HG02981 (cell line): ENCODE data around the gene MORN2.
"Not testable (repeated sequence)": the region's sequence is repeated elsewhere in the genome, so short reads cannot be mapped to it uniquely, and the experiment has no call there.

Source experiments
- ATAC-seq: cut with Tn5 transposase; IDR thresholded peaks from one replicate; pipeline ENCODE4 v1.9.1; 2021; ENCODE audit warnings: mild to moderate bottlenecking, moderate library complexity; ENCODE audit not compliant: unreplicated experiment

The MORN2 gene

DNA sequence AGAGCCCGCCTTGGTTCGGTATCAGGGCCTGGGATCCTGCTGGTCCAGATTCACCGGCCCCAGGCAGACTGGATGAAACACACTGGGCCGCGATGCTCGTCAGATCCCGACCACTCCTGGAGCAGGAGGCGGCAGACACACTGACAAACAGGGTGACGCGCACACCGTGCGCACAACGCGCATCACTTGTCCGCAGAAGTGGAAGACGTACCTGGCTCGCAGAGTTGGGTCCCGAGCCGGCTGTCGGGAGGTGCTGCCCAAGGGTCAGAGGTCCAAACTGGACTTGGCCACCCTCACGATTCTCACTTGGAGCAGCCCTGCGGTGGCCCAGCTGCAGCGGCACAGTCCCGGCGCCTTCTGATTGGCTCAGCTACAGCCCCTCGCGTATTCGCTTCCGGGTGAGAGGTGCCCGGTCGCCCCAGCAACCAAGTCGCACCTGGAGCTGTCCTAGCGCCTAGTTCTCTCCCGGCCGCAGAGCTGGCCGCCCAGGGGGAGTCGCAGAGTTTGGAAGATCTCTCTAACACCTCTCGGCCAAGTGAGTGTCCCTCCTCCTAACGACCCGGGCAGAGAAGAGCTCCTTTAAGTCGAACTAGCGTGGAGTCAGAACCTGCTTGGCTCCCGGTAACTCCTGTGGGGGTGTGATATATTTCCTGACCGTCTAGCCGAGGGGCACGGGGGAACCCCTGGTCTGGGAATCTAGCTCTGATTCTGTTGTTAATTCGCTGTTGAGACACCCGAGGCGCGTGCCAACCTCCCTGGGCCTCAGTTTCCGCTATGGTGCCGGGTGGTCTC lies at the start of gene MORN2, which contains the start of gene DHX57:
TSS of gene MORN2 (plus strand) at position 401 of the 792 bp plus-strand sequence.
TSS of gene DHX57 (minus strand) at position 359 of the 792 bp plus-strand sequence. CDS start 7,529 bp downstream, outside the sequence.
- ATAC-seq: peak; percentile 100

DNA sequence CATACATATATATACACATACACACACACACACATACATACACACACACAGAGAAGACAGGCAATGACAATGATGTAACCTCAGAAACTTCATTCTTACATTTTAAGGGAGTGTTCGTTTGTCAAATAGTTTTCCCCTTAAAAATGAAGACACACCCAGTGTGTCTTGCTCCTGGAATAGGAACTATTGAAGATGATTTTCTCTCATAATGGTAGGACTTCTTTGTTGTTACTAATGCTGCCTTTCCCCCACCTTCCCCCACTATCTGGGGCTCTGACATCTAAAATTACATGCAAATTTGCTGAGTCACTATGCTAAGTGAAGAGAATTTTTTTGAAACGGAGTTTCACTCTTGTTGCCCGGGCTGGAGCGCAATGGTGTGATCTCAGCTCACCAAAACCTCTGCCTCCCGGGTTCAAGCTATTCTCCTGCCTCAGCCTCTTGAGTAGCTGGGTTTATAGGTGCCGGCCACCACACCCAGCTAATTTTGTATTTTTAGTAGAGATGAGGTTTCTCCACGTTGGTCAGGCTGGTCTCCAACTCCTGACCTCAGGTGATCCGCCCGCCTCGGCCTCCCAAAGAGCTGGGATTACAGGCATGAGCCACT lies 48.1 kb upstream of the MORN2 start:
- ATAC-seq: not testable (repeated sequence)

DNA sequence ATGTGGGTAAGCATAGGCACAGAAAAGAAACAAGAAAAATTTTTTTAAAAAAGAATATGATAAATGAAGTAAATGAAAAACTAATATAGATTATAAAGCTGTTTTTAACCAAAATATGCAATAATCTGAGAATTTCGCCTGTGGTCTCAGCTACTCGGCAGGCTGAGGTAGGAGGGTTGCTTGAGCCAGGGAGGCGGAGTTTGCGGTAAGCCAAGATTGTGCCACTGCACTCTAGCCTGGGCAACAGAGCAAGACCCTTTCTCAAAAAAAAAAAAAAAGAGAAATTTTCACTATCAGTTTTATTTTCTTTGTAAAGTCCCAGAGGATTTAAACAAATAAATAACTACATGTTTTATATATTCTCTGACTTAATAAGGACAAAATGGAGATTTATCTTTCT lies 47.3 kb upstream of the MORN2 start:
- no peak for ATAC-seq

DNA sequence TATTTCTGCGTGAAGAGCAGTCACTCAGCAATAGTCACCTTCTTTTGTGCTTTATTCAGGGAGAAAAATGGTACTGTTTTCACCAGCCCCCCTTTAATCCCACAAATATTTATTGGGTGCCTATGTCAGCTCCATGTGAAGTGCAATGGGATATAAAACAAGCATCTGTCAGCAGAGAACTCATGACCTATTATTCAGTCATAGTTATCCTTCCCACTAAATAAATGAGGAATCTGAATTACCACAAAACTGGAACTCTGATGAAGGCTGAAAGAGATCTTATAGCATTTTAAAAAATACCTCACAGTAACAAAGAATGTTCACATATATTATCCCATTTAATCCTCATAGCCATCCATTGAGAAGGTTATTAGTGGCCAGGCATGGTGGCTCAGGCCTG lies 45.8 kb upstream of the MORN2 start:
- ATAC-seq: no peak

DNA sequence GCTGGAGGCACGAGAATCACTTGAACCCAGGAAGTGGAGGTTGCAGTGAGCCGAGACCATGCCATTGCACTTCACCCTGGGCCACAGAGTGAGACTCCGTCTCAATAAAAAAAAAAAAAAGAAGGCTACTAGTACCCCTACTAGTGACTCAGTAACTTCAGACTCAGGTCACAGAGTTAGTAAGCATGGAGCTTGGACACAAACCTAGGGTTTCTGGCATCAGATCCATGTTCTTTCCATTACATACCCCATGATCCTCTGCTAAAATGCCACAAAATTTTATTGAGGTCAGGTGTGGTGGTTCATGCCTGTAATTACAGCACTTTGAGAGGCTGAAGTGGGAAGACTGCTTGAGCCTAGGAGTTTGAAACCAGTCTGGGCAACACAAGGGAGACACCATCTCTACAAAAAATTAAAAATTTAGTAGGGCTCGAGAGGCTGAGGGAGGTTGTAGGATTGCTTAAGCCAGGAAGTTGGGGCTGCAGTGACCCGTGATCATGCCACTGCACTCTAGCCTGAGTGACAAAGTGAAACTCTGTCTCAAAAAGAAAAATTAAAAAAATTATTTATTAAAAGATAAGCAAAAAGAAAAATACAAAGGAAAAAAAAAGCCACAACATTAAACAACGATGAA lies 45.1 kb upstream of the MORN2 start:
- no peak for ATAC-seq

DNA sequence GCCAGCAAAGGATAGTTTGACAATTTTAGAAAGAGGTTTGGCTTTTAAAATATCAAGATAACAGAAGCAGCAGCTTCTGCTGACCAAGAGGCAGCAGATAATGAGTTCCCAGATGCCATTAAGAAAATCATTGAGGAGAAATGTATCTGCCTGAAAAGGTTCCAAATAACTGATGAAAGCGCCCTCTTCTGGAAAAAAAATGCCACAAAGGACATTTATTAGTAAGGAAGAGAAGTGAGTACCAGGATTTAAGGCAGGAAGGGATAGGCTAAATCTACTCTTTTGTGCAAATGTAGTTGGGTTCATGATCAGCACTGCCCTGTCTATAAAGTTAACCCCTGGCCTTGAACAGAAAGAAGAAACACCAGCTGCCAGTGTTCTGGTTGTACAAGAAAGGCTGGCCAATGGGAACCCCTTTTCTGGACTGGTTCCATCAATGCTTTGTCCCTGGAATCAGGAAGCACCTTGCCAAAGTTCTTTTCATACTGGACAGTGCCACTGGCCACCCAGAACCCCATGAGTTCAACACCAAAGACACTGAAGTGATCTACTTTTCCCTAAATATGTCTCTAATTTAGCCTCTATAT lies 40.7 kb upstream of the MORN2 start:
- ATAC-seq: no peak

DNA sequence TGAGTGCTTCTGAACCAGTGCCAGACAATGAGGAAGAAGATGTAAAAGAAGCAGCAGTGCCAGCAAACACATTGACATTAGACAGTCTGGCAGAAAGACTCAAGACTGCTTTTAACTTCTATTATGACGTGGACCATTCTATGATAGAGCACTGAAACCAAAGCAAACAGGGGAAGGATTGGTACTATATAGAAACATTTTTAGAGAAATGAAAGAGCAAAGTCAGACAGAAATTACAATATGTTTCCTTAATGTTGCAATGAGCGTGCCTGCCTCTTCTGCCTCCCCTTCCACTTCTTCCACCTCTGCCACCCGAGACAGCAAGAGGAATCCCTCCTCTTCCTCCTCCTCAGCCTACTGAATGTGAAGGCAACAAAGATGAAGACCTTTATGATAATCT lies 39.8 kb upstream of the MORN2 start:
- peak; percentile 88 for ATAC-seq

DNA sequence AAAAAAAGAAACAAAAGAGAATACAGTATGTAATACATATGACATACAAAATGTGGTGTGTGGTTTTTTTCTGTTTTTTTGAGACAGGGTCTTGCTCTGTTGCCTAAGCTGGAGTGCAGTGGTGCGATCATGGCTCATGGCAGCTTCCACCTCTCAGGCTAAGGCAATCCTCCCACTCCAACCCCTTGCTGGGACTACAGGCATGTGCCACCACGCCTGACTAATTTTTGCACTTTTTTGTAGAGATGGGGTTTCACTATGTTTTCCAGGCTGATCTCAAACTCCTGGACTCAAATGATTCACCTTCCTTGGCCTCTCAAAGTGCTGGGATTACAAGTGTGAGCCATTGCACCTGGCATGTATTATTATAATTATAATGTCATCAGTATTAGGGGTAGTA lies 39.0 kb upstream of the MORN2 start:
- no peak for ATAC-seq

DNA sequence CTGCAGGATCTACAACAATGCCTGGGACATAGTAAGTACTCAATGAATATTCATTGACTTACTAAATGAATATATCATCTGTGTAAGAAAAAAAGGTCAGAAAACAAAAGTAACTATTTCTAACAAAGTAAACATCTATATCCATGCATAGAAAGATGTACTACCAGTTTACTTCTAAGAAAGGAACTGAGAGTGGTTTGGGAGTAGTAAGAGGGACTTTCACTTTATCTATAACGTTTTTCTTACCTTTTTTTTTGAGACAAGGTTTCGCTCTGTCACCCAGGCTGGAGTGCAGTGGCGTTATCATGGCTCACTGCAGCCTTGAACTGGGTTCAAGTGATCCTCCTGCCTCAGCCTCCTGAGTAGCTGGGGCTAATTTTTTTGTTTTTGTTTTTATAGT lies 25.7 kb upstream of the MORN2 start:
- peak; percentile 68 for ATAC-seq

DNA sequence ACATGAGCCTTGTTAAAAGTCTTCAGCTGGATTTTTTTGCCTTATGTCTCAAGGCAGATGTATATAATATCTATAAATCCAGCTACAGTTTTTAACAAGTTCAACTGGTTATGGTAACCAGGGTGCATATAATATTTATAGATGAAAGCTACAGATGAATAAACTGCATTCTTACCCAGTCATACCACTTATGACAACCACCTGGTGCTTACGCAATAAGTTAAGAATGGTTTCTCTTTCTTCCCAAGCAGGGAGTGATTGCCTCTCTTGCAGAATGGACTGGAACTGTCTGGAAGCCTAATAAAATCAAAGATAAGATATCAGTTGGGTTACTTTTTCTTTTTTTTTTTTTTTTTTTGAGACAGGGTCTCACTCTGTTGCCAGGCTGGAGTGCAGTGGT lies 19.6 kb upstream of the MORN2 start:
- ATAC-seq: no peak

DNA sequence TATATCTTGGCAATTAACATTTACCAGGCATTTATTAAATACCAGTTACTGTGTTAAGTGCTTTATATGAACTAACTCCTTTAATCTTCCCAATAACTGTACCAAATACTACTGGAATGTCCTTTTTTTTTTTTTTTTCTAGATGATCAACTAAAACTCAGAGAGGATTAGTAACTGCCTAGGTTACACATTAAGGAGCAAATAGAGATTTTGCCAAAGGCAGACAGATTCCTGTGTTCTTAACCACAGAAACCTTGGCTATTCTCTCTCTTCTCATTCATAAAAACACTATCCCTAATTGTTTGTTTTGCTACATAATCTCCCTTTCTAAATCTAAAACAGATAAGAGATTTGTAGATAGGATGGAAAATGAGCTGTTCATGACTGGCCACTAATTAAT lies 13.3 kb upstream of the MORN2 start:
- no peak for ATAC-seq

DNA sequence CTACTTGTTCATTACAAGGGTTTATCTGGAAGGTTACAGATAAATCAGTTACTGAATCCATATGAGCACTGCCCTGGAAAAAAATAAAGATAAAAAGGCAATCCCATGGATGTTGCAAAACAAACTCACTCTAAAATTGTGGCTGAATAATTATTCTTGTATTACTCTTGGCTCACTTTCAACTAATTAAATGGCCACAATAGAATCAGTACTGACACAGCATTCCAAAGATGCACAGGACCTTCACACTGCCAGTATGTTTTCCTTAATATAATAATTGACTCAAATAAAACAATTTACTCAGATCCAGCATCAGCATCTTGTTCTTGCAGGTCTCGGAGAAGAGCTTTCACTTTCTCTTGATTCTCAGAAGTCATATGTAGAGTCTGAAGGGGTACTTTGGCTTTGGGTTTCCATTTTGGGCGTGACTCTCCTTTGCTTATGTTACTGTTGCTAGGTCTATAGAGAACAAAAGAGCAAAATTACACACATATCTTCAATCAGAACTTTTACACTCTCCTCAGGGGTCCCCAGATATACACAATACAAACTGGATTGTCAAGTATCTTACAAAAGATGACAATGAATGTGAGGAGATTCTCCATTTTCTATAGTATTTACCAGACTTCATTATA lies 12.6 kb upstream of the MORN2 start:
- no peak for ATAC-seq

DNA sequence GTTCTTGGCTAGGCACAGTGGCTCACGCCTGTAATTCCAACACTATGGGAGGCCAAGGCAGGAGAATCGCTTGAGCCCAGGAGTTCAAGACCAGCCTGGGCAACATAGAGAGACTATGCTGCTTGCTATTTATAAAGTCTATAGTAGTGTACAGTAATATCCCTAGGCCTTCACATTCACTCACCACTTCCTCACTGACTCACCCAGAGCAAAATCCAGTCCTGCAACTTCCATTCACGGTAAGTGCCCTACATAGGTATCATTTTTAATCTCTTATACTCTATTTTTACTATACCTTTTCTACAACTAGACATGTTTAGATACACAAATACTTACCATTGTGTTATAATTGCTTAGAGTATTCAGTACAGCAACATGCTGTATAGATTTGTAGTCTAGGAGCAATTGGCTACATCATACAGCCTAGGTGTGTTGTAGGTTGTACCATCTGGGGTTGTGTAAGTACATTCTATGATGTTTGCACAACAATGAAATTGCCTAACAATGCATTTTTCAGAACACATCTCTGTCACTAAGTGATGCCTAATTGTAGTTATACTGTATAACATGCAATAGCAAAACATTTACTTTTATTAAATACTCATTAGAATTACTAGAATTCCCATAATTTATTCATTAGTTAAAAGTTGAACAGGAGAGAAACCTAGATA lies 8.9 kb upstream of the MORN2 start:
- ATAC-seq: no peak

DNA sequence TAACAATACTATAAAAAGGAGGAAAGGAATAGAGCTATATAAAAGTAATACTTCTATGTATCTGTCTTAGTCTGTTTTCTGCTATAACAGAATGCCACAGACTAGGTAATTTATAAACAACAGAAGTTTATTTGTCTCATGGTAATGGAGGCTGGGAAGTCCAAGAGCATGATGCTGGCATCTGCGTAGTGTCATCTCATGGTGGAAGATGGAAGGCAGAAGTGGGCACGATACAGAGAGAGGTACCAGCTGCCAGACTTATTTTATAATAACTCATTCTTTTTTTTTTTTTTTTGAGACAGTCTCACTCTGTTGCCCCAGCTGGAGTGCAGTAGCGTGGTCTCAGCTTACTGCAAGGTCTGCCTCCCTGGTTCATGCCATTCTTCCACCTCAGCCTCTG lies 4.3 kb upstream of the MORN2 start:
- ATAC-seq: no peak

DNA sequence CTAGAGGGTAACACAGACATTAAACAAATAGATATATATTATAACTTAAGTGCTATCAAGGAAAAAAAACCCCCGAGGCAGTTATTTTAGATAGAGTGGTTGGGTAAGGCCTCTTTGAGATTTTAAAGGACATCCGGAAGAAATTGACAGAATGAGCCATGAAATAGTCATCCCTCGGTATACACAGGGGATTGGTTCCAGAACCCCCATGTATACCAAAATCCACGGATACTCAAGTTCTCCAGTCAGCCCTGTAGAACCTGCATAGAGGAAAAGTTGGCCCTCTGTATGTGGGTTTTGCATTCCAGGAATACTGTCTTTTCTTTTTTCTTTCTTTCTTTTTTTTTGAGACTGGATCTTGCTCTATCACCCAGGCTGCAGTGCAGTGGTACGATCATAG lies 2.0 kb upstream of the MORN2 start:
- ATAC-seq: no peak

DNA sequence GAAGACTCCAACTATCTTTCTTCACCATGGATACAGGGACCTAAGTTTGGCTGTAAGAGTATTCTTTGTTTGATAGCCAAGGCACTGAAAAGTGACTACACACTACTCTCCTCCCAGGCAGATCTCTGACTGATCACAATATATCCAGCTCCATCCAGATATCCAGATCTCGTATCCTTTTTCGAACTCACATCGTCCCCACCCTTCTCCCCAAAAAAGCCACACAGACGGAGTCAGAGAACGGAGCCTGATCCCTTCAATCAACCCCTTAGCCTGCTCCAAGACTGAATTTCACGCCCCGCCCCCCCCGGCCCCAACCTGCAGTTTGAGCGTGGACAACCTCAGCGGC lies 575 bp upstream of the MORN2 start:
- ATAC-seq: no peak

DNA sequence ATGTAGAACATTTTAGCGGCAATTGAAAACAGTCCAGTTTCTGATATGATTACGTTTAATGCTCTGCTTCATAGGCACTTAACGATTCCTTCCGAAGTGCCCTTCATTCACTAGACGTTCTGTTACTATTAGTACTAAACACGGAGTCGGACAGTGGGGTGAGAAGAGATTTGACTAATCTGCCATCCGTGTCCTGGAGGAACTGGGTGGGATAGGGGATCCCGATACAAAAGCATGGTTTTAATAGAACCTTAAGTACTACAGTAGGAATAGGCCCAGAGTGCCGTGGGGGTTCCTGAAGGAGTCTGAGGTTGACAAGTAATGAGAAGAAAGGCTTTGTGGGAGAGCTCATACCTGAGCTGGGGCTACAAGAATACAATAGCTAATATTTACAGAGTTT lies 631 bp downstream of the MORN2 start:
- no peak for ATAC-seq

DNA sequence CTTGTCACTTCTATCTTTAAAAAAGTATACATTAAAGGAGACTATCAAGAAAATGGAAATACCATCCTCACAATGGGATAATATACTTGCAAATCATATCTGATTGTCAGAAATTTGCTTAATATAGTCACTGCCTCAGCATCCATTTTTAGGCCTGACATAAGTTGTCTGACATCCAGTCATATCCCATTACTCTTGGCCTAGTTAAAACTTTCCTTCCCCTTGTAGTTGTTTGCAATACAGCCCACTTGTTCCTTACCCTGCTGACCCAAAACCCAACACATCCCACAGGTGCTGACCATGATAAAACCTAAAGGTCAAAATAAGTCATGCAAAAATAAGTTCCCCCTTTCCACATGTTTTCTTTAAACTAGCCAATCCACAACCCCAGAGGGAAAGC lies 10.3 kb downstream of the MORN2 start:
- ATAC-seq: no peak

DNA sequence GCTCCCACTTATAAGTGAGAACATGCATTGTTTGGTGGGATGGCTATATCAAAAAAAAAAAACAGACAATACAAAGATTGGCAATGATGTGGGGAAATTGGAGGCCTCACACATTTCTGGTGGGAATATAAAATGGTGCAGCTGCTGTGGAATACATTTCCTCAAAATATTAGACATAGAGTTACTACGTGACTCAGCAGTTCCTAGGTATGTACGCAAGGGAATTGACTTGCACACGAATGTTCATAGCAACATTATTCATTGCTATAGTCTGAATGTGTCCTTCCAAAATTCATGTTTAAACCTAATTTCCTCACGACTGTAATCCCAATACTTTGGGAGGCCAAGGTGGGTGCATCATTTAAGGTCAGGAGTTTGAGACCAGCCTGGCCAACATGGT lies 11.6 kb downstream of the MORN2 start:
- ATAC-seq: no peak

DNA sequence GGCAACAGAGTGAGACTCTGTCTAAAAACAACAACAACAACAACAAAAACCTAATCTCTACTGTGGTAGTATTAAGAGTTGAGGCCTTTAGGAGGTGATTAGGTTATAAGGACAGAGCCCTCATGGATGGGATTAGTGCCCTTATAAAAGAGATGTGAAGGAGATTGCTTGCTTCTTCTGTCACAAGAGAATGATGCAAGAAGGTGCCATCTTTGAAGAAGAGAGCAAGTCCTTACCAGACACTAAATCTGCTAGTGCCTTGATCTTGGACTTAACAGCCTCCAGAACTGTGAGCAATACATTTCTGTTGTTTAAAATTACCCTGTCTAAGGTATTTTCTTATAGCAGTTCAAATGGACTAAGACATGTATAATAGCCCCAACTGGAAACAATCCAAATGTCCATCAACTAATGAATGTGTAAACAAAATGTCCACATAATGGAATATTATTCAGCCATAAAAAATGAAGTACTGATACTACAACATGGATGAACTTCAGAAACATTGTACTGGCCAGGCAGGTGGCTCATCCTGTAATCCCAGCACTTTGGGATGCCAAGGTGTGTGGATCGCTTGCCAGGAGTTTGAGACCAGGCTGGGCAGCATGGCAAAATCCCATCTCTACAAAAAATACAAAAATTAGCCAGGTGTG lies 12.3 kb downstream of the MORN2 start:
- no peak for ATAC-seq
